Measurements from ENCODE around the gene MPHOSPH6. TPM values are rescaled to one million over a fixed set of nuclear protein-coding genes. Genes with fewer than 3 reads are reported as not detected.

The MPHOSPH6 gene
- total and polyA plus RNA-seq, 2 of the 13 experiments (the other 11 are each of a cell fraction or from before 2014, with no cell fraction given): 28.4 to 76.4 TPM

DNA sequence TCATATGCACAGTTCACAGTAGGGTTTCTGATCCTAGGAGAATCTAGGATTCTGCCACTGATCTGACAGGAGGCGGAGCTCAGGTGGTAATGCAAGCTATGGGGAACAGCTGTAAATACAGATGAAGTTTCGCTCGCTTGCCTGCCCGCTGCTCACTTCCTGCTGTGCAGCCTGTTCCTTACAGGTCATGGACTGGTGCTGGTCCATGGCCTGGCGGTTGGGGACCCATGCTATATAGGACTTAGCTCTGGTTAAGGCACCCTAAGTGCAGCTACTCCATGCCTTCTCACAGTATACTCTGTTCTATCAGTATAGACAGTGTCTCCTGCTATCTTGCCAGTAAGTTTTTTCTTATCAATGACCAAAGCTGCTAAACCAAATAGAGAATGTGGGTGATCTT is 2.4 kb downstream of the MPHOSPH6 start (continued):
- TF ChIP-seq, protein P1, sequence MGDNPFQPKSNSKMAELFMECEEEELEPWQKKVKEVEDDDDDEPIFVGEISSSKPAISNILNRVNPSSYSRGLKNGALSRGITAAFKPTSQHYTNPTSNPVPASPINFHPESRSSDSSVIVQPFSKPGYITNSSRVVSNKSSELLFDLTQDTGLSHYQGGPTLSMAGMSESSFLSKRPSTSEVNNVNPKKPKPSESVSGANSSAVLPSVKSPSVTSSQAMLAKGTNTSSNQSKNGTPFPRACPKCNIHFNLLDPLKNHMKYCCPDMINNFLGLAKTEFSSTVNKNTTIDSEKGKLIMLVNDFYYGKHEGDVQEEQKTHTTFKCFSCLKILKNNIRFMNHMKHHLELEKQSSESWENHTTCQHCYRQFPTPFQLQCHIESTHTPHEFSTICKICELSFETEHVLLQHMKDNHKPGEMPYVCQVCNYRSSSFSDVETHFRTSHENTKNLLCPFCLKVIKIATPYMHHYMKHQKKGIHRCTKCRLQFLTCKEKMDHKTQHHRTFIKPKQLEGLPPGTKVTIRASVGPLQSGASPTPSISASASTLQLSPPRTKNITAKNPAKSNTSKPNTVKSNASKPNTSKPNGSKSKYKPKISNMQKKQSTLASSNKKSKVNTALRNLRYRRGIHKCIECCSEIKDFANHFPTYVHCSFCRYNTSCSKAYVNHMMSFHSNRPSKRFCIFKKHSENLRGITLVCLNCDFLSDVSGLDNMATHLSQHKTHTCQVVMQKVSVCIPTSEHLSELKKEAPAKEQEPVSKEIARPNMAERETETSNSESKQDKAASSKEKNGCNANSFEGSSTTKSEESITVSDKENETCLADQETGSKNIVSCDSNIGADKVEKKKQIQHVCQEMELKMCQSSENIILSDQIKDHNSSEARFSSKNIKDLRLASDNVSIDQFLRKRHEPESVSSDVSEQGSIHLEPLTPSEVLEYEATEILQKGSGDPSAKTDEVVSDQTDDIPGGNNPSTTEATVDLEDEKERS (CRISPR knock-in tag; IDR thresholded peaks at IDR 0.05): no peak

DNA sequence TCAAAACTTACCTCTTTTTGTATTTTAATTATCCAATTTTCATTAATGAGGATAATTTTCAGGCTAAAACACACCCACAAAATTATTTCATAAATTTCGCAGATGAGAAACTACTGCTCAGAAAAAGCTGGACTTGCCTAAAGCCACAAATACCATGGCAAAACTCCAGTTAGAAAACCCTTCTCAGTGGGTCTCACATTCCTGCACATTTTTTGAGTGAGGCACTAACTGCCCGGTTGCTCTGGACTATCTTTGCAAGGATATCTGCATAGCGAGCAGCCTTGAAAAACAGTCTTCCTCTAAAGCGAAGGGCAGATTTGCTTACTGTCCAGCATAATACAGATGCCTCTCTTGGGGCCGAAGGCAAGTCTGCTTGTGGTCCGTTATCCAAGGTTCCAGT is 9.8 kb downstream of the MPHOSPH6 start:
- intact Hi-C loops (cut with micrococcal nuclease; ENCODE audit: unreplicated experiment) (no loop called here), in situ Hi-C loops (cut with HindIII; ENCODE audit: extremely low pct_ligation_motif_present, low pct_unique_long_range_greater_than_20kb) (no loop called here)
- Histone ChIP-seq H3K9me3 (ENCODE audit: low read length) (no peaks in the 10 kb centered on the region), H4K20me1 (ENCODE audit: insufficient read depth, low read length) (no peaks in the 10 kb centered on the region), H3K27me3 (ENCODE audit: control insufficient read depth in 1 of 2, insufficient read depth in 2 of 2, low read length in 2 of 2) (no peaks in the 10 kb centered on the region), H2AFZ (ENCODE audit: low read length) (no peak overlapping the region), H3K79me2 (ENCODE audit: insufficient read depth, low read length) (peaks cover 7% of the 10 kb centered on the region), H3K4me1 (ENCODE audit: insufficient read depth, low read length) (peaks cover 14% of the 10 kb centered on the region), H3K9ac (ENCODE audit: insufficient read depth, low read depth, low read length) (no peak overlapping the region), H3K4me2 (ENCODE audit: low read depth, low read length) (no peak overlapping the region), H3K36me3 (replicated peaks in 1 of 2; ENCODE audit: control insufficient read depth in 1 of 2, insufficient read depth in 2 of 2, low read length in 2 of 2) (peaks cover 33 to 54% of the 10 kb centered on the region in 2 experiments), H3K4me3 (replicated peaks in 1 of 3; ENCODE audit: insufficient read depth in 1 of 3, low read depth in 2 of 3, low read length in 3 of 3) (no peak overlapping the region), H3K27ac (ENCODE audit: extremely low read length, insufficient read depth, low read length) (no peak overlapping the region)
- DNase-seq (ENCODE audit: low spot score): no peak
- 89% methylated on average over 6 of the region's 6 CpGs for WGBS (ENCODE audit: low lambda C conversion rate)
- ATAC-seq: no peak
- no peak for FAIRE-seq
- BruUV-seq (replicated peaks): no TSS peak
- ChIA-PET CTCF (ENCODE audit: low intra/inter-chr PET ratio, low total read pairs) (no interaction called here), POLR2A (interaction anchor here (1.2 kb wide), 1 partner anchor 9 kb away, joined by 6 read pairs; the partner anchor contains the start of gene MPHOSPH6)
- no peak for TF ChIP-seq SMAD1 (CRISPR knock-in tag; IDR thresholded peaks at IDR 0.05; ENCODE audit: borderline replicate concordance, low read depth)
- TF ChIP-seq, protein P2, sequence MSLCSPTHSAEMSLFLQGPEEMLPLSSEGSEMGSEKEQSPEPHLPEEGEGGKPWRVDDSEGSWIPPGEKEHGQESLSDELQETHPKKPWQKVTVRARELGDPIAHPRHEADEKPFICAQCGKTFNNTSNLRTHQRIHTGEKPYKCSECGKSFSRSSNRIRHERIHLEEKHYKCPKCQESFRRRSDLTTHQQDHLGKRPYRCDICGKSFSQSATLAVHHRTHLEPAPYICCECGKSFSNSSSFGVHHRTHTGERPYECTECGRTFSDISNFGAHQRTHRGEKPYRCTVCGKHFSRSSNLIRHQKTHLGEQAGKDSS (CRISPR knock-in tag; IDR thresholded peaks at IDR 0.05; ENCODE audit: borderline replicate concordance, low read depth): no peak
- no peak for TF ChIP-seq ZBTB20 (CRISPR knock-in tag; IDR thresholded peaks at IDR 0.05; ENCODE audit: borderline replicate concordance, low read depth)
- TF ChIP-seq KAT7 (CRISPR knock-in tag; IDR thresholded peaks at IDR 0.05; ENCODE audit: borderline replicate concordance): no peak
- no peak for TF ChIP-seq ZBTB3 (CRISPR knock-in tag; IDR thresholded peaks at IDR 0.05; ENCODE audit: borderline replicate concordance, low read depth)
- TF ChIP-seq KLF6 (CRISPR knock-in tag; IDR thresholded peaks at IDR 0.05): no peak
- TF ChIP-seq, protein P3, sequence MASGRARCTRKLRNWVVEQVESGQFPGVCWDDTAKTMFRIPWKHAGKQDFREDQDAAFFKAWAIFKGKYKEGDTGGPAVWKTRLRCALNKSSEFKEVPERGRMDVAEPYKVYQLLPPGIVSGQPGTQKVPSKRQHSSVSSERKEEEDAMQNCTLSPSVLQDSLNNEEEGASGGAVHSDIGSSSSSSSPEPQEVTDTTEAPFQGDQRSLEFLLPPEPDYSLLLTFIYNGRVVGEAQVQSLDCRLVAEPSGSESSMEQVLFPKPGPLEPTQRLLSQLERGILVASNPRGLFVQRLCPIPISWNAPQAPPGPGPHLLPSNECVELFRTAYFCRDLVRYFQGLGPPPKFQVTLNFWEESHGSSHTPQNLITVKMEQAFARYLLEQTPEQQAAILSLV (CRISPR knock-in tag; IDR thresholded peaks at IDR 0.05; ENCODE audit: borderline replicate concordance): no peak
- no peak for TF ChIP-seq HIVEP1 (CRISPR knock-in tag; IDR thresholded peaks at IDR 0.05)
- TF ChIP-seq ZNF446 (CRISPR knock-in tag; IDR thresholded peaks at IDR 0.05): no peak
- no peak for TF ChIP-seq SIN3A (IDR thresholded peaks at IDR 0.05; ENCODE audit: borderline replicate concordance, low read depth, low read length)
- TF ChIP-seq, protein P4, sequence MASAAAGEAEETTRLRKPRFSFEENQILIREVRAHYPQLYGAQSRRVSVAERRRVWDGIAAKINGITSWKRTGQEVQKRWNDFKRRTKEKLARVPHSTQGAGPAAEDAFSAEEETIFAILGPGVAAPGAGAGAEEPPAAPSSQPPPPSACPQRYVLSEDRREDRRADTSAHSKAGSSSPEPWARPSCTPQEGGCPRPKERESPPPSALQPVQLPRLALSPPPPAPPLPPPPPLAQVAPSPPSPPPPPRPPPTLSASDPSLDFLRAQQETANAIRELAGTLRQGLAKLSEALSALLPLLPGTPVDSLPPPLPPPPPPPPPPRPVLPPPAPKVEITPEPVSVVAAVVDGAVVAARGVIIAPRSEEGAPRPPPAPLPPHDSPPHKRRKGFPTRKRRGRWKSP (CRISPR knock-in tag; IDR thresholded peaks at IDR 0.05): no peak
- TF ChIP-seq MTF1 (CRISPR knock-in tag; IDR thresholded peaks at IDR 0.05): no peak
- TF ChIP-seq RCOR2 (CRISPR knock-in tag; IDR thresholded peaks at IDR 0.05): no peak
- no peak for TF ChIP-seq REL (CRISPR knock-in tag; conservative IDR thresholded peaks at IDR 0.05)

Measured in HepG2 (cell line).